ENCODE data around the gene ZSCAN29. TPM values are rescaled to one million over a fixed set of nuclear protein-coding genes. Genes with fewer than 3 reads are reported as not detected.

The ZSCAN29 gene
- total RNA-seq, 2 donors from 2014 or later: 11.2 to 13.2 TPM

GRCh38 chr15:43330780-43331087, 40.1 kb downstream of the ZSCAN29 start:
- Histone ChIP-seq H3K9me3 (no peaks in the 10 kb centered on the region), H3K4me1 (peaks cover 18% of the 10 kb centered on the region), H3K27ac (peak overlapping the region; percentile 80 to 98 (median 91)), H3K36me3 (replicated peaks in 1 of 2; ENCODE audit: insufficient read depth in 1 of 2, low read depth in 2 of 2) (no peaks in the 10 kb centered on the region), H3K27me3 (no peaks in the 10 kb centered on the region), H3K4me3 (peak overlapping the region; percentile 46 to 82)
- 3% methylated on average over 7 of the region's 7 CpGs for WGBS, 2 donors
- ATAC-seq (no peak), DNase-seq (no peak)
- TF ChIP-seq POLR2A (IDR thresholded peaks at IDR 0.05): no peak
- TF ChIP-seq CTCF (IDR thresholded peaks at IDR 0.05): no peak
- intact Hi-C loops (cut with DNase I): no loop called here

- ATAC-seq (peak; percentile 96), DNase-seq (peak; percentile 90 to 93 (median 91))
- no peaks in the 10 kb centered on the region for H3K27me3 ChIP-seq
- intact Hi-C loops (cut with DNase I): no loop called here
- H3K4me3 ChIP-seq: peak within 1 kb of the TSS; percentile 46 to 82
- peak within 1 kb of the TSS; percentile 80 to 98 (median 91) for H3K27ac ChIP-seq
- H3K36me3 ChIP-seq (replicated peaks in 1 of 2; ENCODE audit: insufficient read depth in 1 of 2, low read depth in 2 of 2): no peaks in the 10 kb centered on the region
- H3K4me1 ChIP-seq: peaks cover 18% of the 10 kb centered on the region
- H3K9me3 ChIP-seq: no peaks in the 10 kb centered on the region
- WGBS, 2 donors: 0 to 1% methylated on average over 5 to 86 of the region's 86 CpGs
- TF ChIP-seq POLR2A (IDR thresholded peaks at IDR 0.05) (peak; percentile 48 to 82 (median 75)), CTCF (IDR thresholded peaks at IDR 0.05) (peak in 2 of 7 experiments; percentile 18 to 27)
Observed at GRCh38 chr15:43329960-43330779, 40.7 kb downstream of the ZSCAN29 start, which contains the start of gene LCMT2. Gene LCMT2, minus strand, starts transcription at chr15:43330573. Its CDS starts 84 bp downstream, at chr15:43330489.

- Histone ChIP-seq H3K36me3 (replicated peaks in 1 of 2; ENCODE audit: insufficient read depth in 1 of 2, low read depth in 2 of 2) (no peaks in the 10 kb centered on the region), H3K4me3 (peak overlapping the region; percentile 46 to 82), H3K9me3 (no peaks in the 10 kb centered on the region), H3K27me3 (no peaks in the 10 kb centered on the region), H3K27ac (peak overlapping the region; percentile 80 to 98 (median 91)), H3K4me1 (peaks cover 18% of the 10 kb centered on the region)
- no peak for ATAC-seq
- DNase-seq: peak in 2 of 4 donors; percentile 11 to 30
- 22% methylated on average over 23 to 38 of the region's 38 CpGs for whole genome bisulfite sequencing, 2 donors
- intact Hi-C loops (cut with DNase I): no loop called here
- no peak for TF ChIP-seq POLR2A (IDR thresholded peaks at IDR 0.05)
- no peak for TF ChIP-seq CTCF (IDR thresholded peaks at IDR 0.05)
Observed at GRCh38 chr15:43329217-43329959, 41.5 kb downstream of the ZSCAN29 start.

- WGBS, 2 donors: 70 to 76% methylated on average over 6 of the region's 6 CpGs
- ATAC-seq: no peak
- TF ChIP-seq CTCF (IDR thresholded peaks at IDR 0.05) (no peak), POLR2A (IDR thresholded peaks at IDR 0.05) (no peak)
Observed at GRCh38 chr15:43325039-43325684, 45.7 kb downstream of the ZSCAN29 start.

More at GRCh38 chr15:43325039-43325684, 45.7 kb downstream of the ZSCAN29 start:
- Histone ChIP-seq H3K4me1 (peaks cover 18% of the 10 kb centered on the region), H3K36me3 (replicated peaks in 1 of 2; ENCODE audit: insufficient read depth in 1 of 2, low read depth in 2 of 2) (no peaks in the 10 kb centered on the region), H3K27me3 (no peaks in the 10 kb centered on the region), H3K9me3 (no peaks in the 10 kb centered on the region), H3K4me3 (no peak overlapping the region), H3K27ac (no peak overlapping the region)
- DNase-seq: no peak
- intact Hi-C loops (cut with DNase I): no loop called here
